NCI-H2227 (cell line): ENCODE data around the gene TCF7L1.
"Not testable (repeated sequence)": the region's sequence is repeated elsewhere in the genome, so short reads cannot be mapped to it uniquely, and the experiment has no call there.

Experiments used
- DNase-seq: peaks from one replicate; lab custom pipeline; 2025; ENCODE audit not compliant: unreplicated experiment; lab: John Stamatoyannopoulos, UW

TCF7L1 gene

DNA sequence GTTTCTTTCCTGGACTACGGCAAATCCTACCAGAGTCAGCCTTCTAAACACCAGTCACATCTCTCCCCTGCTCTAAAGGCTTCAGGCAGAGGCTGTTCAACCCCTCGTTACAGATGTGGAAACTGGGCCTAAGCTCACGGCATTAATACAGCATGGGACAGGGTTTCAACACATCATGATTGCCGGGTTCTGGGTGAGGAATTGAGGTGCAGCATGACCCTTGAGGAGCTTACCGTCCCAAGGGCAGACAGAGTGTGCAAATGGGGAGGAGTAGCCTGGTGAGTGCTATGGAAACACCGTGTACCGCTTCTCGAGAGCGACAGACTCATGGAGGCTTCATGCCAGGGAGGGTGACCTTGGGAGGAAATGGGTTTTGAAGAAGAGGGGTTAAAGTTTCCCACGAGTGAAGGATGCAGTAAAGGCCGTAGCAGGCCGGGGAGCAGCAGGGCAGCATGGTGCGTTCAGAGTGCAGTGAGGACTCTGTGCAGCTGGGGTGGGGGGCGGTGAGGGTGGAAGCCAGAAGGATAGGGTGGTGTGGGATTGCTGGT is 143.5 kb downstream of the TCF7L1 start:
- DNase-seq, result no peak

GRCh38 chr2:85277416-85278158 is 144.4 kb downstream of the TCF7L1 start:
- DNase-seq, result no peak

GRCh38 chr2:85278361-85278760 is 145.2 kb downstream of the TCF7L1 start:
- DNase-seq, result no peak

DNA sequence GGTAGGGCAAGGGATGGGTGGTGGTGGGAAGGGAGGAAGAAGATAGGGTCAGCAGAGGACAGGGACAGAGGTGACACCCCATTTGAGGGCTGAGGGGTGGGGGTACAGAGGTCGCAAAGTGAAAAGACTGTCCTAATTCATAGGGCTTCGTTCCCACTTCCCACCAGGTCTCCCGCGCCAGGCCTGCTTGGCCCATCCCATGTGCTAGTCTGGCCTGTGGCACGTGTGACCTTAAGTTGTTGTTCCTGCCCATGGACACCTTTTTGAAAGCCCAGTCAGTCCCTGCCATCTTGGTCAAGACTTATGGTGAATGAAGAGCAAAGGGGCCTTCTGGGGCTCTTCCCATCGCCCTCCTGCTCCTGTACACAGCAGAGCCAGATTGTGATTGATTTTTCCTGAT is 148.4 kb downstream of the TCF7L1 start:
- DNase-seq, result no peak

- no peak for DNase-seq
These were observed 149.7 kb downstream of the TCF7L1 start for GRCh38 chr2:85282914-85283313.

DNA sequence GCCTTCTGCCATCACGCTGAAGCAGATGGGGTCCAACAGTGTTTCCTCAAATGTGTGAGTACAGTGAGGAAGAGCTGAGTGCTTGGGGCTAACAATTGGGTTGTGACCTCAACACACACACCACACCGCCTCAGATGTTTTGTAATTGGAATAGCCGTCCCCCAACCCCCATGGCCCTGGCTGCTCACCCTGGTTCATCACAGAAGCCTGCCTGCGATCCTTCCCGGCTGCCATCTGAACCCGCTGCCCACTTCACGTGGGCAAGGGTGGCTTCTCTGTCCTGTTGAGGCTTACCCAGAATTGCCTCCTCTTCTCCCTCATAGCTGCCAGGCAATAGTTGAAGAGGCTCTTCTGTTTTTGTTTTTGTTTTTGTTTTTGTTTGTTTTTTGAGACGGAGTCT is 150.4 kb downstream of the TCF7L1 start:
- no peak for DNase-seq

- no peak for DNase-seq
These were observed 153.7 kb downstream of the TCF7L1 start for GRCh38 chr2:85286918-85287317.

DNA sequence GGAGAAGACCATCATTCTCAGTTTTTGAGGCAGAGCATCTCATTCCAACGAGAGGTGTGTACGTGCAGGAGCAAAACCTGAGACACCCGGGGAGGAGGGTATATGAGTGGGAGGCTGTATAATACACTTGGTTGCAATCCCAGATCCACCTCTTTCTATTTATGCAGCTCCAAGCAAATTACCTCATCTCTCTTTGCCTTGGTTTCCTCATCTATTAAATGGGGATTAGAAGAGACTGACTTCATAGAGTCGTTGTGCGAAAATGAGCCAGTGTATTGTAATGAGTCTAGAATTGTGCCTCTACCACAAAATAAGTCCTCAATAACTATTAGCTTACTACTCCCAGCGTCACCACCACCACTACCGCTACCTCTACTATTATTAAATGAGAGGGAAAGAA is 154.5 kb downstream of the TCF7L1 start:
- DNase-seq, result no peak

GRCh38 chr2:85288244-85288725 is 155.1 kb downstream of the TCF7L1 start:
- no peak for DNase-seq

DNA sequence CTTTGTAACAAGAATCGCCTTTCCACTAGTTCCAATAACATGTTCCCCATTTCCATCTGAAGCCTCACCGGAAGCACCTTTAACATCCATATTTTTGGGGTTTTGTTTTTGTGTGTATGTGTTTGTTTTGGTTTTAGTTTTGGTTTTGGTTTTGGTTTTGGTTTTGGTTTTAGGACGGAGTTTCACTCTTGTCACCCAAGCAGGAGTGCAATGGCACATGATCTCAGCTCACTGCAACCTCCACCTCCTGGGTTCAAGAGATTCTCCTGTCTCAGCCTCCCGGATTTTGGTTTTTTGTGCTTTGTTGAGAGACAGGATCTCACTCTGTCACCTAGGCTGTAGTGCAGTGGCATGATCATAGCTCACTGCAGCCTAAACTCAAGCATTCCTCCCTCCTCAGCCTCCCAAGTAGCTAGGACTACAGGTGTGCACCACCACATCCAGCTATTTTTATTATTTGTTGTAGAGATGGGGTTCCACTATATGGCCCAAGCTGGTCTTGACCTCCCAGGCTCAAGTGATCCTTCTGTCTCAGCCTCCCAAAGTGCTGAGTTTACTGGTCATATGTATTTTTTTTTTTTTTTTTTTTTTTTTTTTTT is 158.3 kb downstream of the TCF7L1 start:
- DNase-seq, result no peak

DNA sequence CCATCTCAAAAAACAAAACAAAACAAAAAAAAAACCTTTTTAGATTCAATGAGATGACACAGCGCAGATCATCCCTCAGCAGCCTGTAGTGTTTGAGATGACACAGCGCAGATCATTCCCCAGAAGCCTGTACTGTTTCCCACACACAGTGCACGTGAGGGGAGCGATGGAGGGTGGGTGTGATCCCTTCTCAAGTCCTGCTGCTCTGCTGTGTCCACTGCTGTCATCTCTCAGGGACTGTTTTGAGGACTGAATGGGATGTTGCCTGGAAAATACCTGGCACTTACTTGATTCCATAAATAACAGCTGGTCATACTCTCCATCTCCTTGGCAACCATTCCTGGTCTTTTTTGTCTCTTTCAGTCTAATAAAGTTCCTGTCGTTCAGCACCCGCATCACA is 168.9 kb downstream of the TCF7L1 start:
- peak; percentile 28 for DNase-seq

GRCh38 chr2:85303780-85304531 is 170.8 kb downstream of the TCF7L1 start:
- DNase-seq, result no peak

DNA sequence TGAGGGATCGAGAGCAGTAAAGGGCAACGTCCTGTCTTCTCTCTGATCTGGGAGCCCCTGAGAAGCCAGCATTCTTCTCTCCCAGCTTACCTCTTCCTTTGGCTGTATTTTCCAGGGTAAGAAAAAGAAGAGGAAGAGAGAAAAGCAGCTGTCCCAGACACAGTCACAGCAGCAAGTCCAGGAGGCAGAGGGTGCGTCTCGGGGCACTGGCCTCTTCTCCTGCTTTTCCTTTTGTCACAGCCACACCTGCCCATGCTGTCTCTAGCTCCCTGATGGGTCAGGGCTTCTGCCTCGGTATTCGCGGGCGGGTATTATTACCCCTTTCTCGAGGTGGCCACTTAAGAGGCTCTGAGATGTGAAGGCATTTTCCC is 174.3 kb downstream of the TCF7L1 start:
- DNase-seq, result no peak

DNA sequence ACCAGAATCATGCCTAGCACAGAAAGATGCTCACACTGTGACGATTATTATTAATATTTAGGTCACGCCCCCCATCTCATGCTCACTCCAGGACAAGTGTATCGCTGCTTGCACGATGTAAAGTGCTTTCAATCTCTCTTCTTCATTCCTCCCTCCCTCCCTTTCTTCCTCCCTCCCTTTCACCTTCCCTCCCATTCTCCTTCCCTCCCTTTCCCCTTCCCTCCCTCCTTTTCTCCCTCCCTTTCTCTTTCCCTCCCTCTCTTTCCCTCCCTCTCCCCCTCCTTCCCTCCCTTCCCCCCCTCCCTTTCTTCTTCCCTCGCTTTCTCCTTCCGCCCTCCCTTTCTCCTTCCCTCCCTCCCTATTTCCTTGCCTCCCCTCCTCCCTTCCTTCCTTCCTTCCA is 175.0 kb downstream of the TCF7L1 start:
- no peak for DNase-seq

DNA sequence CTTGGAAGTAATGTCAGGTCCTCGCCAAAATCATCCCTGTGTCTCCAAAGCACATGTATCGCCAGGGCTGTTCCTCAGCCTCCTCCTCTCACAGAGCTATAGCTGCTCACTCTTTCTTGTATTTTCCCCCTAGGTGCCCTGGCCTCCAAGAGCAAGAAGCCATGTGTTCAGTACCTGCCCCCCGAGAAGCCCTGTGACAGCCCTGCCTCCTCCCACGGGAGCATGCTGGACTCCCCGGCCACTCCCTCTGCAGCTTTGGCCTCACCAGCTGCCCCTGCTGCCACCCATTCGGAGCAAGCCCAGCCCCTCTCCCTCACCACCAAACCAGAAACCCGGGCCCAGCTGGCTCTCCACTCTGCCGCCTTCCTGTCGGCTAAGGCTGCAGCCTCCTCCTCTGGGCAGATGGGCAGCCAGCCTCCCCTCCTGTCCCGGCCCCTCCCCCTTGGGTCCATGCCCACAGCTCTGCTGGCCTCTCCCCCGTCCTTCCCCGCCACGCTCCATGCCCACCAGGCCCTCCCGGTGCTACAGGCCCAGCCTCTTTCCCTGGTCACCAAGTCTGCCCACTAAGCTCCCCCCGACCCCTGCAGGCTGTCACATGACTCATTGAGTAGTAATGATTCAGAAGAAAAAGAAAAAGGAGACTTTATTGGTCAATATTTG is 175.8 kb downstream of the TCF7L1 start:
- DNase-seq, result peak; percentile 69

- no peak for DNase-seq
These were observed 176.6 kb downstream of the TCF7L1 start for GRCh38 chr2:85309699-85310321.

- no peak for DNase-seq
These were observed 177.1 kb downstream of the TCF7L1 start for GRCh38 chr2:85310330-85310729.

DNA sequence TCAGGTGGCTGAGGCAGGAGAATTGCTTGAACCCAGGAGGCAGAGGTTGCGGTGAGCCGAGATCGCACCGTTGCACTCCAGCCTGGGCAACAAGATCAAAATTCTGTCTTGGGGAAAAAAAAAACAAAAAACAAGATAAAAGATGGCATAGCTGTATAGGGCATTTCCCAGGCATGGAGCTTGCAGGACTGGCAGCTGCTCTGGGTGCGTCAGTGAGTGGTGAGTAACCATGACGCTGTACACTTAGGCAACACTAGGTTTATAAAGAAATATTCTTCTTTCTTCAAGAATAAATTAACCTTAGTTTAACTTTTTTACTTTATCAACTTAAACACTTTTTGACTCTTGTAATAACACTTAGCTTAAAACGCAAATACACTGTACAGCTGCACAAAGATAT is 179.2 kb downstream of the TCF7L1 start:
- no peak for DNase-seq

DNA sequence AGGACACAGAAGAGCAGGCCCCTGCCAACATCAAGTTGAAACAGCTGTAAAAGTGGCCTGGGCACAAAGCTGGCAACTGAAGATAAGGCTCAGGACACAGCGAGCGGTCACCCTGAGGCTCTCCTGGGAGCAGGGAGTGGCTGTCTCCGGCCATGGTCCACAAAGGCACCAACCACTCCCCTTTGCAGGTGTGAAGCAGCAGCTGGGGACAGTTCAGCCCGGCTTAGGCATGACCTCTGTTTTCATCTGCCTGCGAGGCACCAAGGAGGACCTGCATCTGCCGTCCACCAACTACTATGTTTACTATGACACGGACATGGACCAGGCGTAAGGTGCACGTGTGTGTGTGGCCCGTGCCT is 181.7 kb downstream of the TCF7L1 start:
- no peak for DNase-seq

GRCh38 chr2:85315921-85316320 is 182.7 kb downstream of the TCF7L1 start:
- DNase-seq, result not testable (repeated sequence)
